Natural killer cell (primary cell): ENCODE measurements around the gene GNPAT. TPM values are rescaled to one million over a fixed set of nuclear protein-coding genes. Genes with fewer than 3 reads are reported as not detected.

Experiments used
- ATAC-seq, 3 donors: fragments of 150-1000 bp in 2 of 3; fragments of 200-7000 bp in 1 of 3; cut with Tn5 transposase; 1 replicate in 1 of 3; 2 replicates in 2 of 3; pipeline ENCODE4 v1.10.0; 2021; ENCODE audit warnings: mild to moderate bottlenecking in 2 of 3, moderate library complexity in 2 of 3
- DNase-seq, 2 donors: peaks; one replicate each; pipeline versions ENCODE4 v3.0.0 to v3.0.0-alpha.2; 2013 to 2021; ENCODE audit warnings: mixed read lengths in 1 of 2
- H3K27ac ChIP-seq: one replicate; pipeline ENCODE4 v1.5.1; 2013; ENCODE audit warnings: mild to moderate bottlenecking, low read length
- H3K27me3 ChIP-seq: one replicate; pipeline ENCODE4 v1.6.1; 2013; ENCODE audit warnings: low read length; ENCODE audit not compliant: control insufficient read depth, insufficient read depth
- H3K36me3 ChIP-seq: one replicate; pipeline ENCODE4 v1.6.1; 2013; ENCODE audit warnings: low read length; ENCODE audit not compliant: control insufficient read depth, insufficient read depth
- H3K4me1 ChIP-seq: one replicate; pipeline ENCODE4 v1.6.1; 2013; ENCODE audit warnings: low read length; ENCODE audit not compliant: control insufficient read depth, insufficient read depth
- H3K4me3 ChIP-seq: one replicate; pipeline ENCODE4 v1.5.1; 2013; ENCODE audit warnings: low read length
- H3K9me3 ChIP-seq: one replicate; pipeline ENCODE4 v1.6.1; 2013; ENCODE audit warnings: low read length; ENCODE audit not compliant: control insufficient read depth, insufficient read depth
- H3K27ac Mint-ChIP-seq, 2 donors: one replicate each; pipeline ENCODE4 v1.8.0; 2022; ENCODE audit warnings: mild to moderate bottlenecking in 2 of 2, mixed read lengths in 2 of 2, moderate library complexity in 1 of 2
- H3K27me3 Mint-ChIP-seq, 2 donors: one replicate each; pipeline ENCODE4 v1.8.0; 2022; ENCODE audit warnings: low read depth in 2 of 2, mixed read lengths in 2 of 2
- H3K36me3 Mint-ChIP-seq: one replicate; pipeline ENCODE4 v1.8.0; 2022; ENCODE audit warnings: mixed read lengths
- H3K4me1 Mint-ChIP-seq, 2 donors: one replicate each; pipeline ENCODE4 v1.8.0; 2022; ENCODE audit warnings: mixed read lengths in 2 of 2
- H3K4me3 Mint-ChIP-seq: one replicate; pipeline ENCODE4 v1.8.0; 2022; ENCODE audit warnings: mild to moderate bottlenecking, moderate library complexity, mixed read lengths
- H3K9me3 Mint-ChIP-seq, 2 donors: one replicate each; pipeline ENCODE4 v1.8.0; 2022; ENCODE audit warnings: mixed read lengths in 2 of 2
- CTCF ChIP-seq: fragments of 200-600 bp; IDR thresholded peaks from one replicate; pipeline ENCODE4 v1.8.0; 2022; ENCODE audit warnings: antibody characterized with exemption
- WGBS: methylation state at CpG from one replicate; pipeline ENCODE4 v1.1.7; 2013; ENCODE audit warnings: missing lambda C conversion rate; ENCODE audit not compliant: insufficient coverage; 5-methylcytosine and 5-hydroxymethylcytosine counted together
- intact Hi-C: fragments of 100-400 bp; cut with micrococcal nuclease; formaldehyde crosslinking; loops from one replicate; pipeline ENCODE4 v1.14.2; 2022
- total RNA-seq, 4 donors: library from RNA; stranded (reverse); fragments of 120-200 nt in 1 of 4; gene quantifications; one replicate each; pipeline versions ENCODE4 v1.2.3 to v1.2.4, GENCODE V29; 2013 to 2022

The GNPAT gene
- total RNA-seq, 3 donors from 2014 or later (not counting 1 experiment from before 2014, with no cell fraction given), result 20.5 to 29.3 (median 23.1) TPM

DNA sequence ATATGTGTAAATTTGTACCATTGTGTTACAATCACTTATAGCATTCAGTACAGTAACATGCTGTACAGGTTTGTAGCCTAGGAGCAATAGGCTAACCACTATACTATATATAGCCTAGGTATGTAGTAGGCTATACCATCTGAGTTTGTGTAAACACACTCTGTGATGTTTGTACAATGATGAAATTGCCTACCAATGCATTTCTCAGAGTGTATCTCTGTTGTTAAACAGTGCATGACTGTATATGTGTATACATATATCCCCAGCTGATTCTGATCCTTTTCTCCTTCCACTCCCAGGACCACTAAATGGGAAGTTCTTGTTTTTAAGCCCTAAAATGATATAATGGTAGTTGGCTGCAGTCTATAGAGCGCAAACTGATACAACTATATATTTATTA is 7.8 kb downstream of the GNPAT start:
- intact Hi-C loops, result no loop called here
- H3K36me3 ChIP-seq, result peaks cover 23% of the 10 kb centered on the region

DNA sequence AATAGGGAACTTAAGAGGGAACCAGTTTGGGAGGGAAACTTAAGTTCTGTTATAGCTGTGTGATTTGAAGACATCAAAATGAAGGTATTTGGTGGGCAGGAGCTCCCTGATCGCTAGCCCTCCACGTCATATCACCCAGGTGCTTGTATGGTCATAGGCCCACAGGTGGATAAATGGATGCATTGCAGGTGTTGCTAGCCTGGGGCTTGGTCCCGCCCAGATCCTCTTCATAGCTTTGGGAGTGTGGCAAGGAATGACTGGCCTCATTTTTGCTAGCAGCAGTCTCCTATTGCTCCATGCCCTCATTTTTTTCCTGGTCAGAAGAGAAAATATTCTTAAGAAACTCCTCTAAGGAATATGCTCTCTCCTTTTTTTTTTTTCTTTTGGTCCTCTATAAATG is 11.3 kb downstream of the GNPAT start:
- intact Hi-C loops, result no loop called here
- peak overlapping the region in 1 of 2 donors; percentile 12 for H3K27ac Mint-ChIP-seq

More for the DNA sequence above, 7.8 kb downstream of the GNPAT start:
- Mint-ChIP-seq H3K4me3 (no peak overlapping the region), H3K27ac (no peak overlapping the region), H3K36me3 (peaks cover 8% of the 10 kb centered on the region), H3K4me1 (peaks cover 42 to 47% of the 10 kb centered on the region in 2 donors), H3K27me3 (no peaks in the 10 kb centered on the region), H3K9me3 (no peaks in the 10 kb centered on the region)
- TF ChIP-seq CTCF, result no peak
- H3K27me3 ChIP-seq, result no peaks in the 10 kb centered on the region
- no peak overlapping the region for H3K27ac ChIP-seq
- no peak overlapping the region for H3K4me3 ChIP-seq
- DNase-seq, result no peak
- ATAC-seq, result no peak
- no CpG with 5 or more reads among the region's 1 CpG for WGBS
- H3K4me1 ChIP-seq, result no peaks in the 10 kb centered on the region
- no peaks in the 10 kb centered on the region for H3K9me3 ChIP-seq

DNA sequence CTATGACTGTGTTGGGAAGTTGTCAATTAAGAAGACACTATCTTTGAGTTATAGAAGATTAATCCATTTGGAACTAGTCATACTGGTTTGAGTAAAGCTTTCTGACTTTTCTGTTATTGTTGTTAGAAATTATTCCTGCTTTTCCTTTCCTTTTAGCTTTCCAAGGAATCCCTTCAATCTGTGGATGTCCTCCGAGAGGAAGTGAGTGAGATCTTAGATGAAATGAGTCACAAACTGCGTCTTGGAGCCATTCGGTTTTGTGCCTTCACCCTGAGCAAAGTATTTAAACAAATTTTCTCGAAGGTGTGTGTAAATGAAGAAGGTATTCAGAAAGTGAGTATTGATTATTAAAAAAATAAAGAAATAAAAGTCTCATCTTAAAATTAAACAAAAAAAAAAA is 19.3 kb downstream of the GNPAT start:
- Mint-ChIP-seq H3K36me3 (peaks cover 37% of the 10 kb centered on the region), H3K4me1 (peaks cover 0 to 1% of the 10 kb centered on the region in 2 donors), H3K4me3 (no peak overlapping the region), H3K27me3 (no peaks in the 10 kb centered on the region), H3K27ac (no peak overlapping the region), H3K9me3 (no peaks in the 10 kb centered on the region)
- ATAC-seq (no peak), DNase-seq (no peak)
- H3K36me3 ChIP-seq, result peaks cover 65% of the 10 kb centered on the region
- TF ChIP-seq CTCF, result no peak
- no peaks in the 10 kb centered on the region for H3K27me3 ChIP-seq
- intact Hi-C loops, result no loop called here
- no peaks in the 10 kb centered on the region for H3K4me1 ChIP-seq
- WGBS, result 100% methylated on average over 3 of the region's 4 CpGs
- H3K9me3 ChIP-seq, result peaks cover 3% of the 10 kb centered on the region
- H3K27ac ChIP-seq, result no peak overlapping the region
- H3K4me3 ChIP-seq, result no peak overlapping the region

More for the DNA sequence above, 11.3 kb downstream of the GNPAT start:
- DNase-seq, result no peak
- Mint-ChIP-seq H3K27me3 (no peaks in the 10 kb centered on the region), H3K36me3 (peaks cover 16% of the 10 kb centered on the region), H3K4me3 (no peak overlapping the region), H3K4me1 (peaks cover 15 to 23% of the 10 kb centered on the region in 2 donors), H3K9me3 (no peaks in the 10 kb centered on the region)
- no peak for TF ChIP-seq CTCF
- ATAC-seq, result no peak
- no peaks in the 10 kb centered on the region for H3K27me3 ChIP-seq
- no peaks in the 10 kb centered on the region for H3K4me1 ChIP-seq
- H3K4me3 ChIP-seq, result no peak overlapping the region
- no peaks in the 10 kb centered on the region for H3K9me3 ChIP-seq
- H3K27ac ChIP-seq, result no peak overlapping the region
- peaks cover 28% of the 10 kb centered on the region for H3K36me3 ChIP-seq
- WGBS, result 95% methylated on average over 3 of the region's 3 CpGs

GRCh38 chr1:231264642-231265041 is 23.6 kb downstream of the GNPAT start:
- H3K27me3 Mint-ChIP-seq, result no peaks in the 10 kb centered on the region
- TF ChIP-seq CTCF, result no peak
- no peaks in the 10 kb centered on the region for H3K4me1 Mint-ChIP-seq
- 100% methylated on average over 1 of the region's 1 CpG for WGBS
- ATAC-seq (no peak), DNase-seq (no peak)
- H3K36me3 Mint-ChIP-seq, result peaks cover 29% of the 10 kb centered on the region
- H3K4me1 ChIP-seq, result no peaks in the 10 kb centered on the region
- H3K27ac Mint-ChIP-seq, result no peak overlapping the region
- H3K27me3 ChIP-seq, result no peaks in the 10 kb centered on the region
- H3K36me3 ChIP-seq, result peaks cover 80% of the 10 kb centered on the region
- no peaks in the 10 kb centered on the region for H3K9me3 ChIP-seq
- no peaks in the 10 kb centered on the region for H3K9me3 Mint-ChIP-seq
- H3K27ac ChIP-seq, result no peak overlapping the region
- H3K4me3 ChIP-seq, result no peak overlapping the region
- intact Hi-C loops, result no loop called here
- no peak overlapping the region for H3K4me3 Mint-ChIP-seq
